ENCODE measurements around the gene SAXO2.
"Not testable (repeated sequence)": the region's sequence is repeated elsewhere in the genome, so short reads cannot be mapped to it uniquely, and the experiment has no call there.

GRCh38 chr15:82317516-82317915, 54.9 kb downstream of the SAXO2 start:
- not testable (repeated sequence) for TF ChIP-seq CTCF (IDR thresholded peaks at IDR 0.05; ENCODE audit: insufficient read depth, low read length, poor library complexity, severe bottlenecking); EZH2phosphoT487 (conservative IDR thresholded peaks at IDR 0.05; ENCODE audit: low read length)

All from SU-DHL-6 (cell line).